ENCODE data around the gene GPC4.

- TF ChIP-seq RNF219 (CRISPR knock-in tag; IDR thresholded peaks at IDR 0.05) (no peak), ZNF780A (CRISPR knock-in tag; IDR thresholded peaks at IDR 0.05) (no peak), RBM15 (IDR thresholded peaks at IDR 0.05; ENCODE audit: insufficient read depth, low read length) (no peak), TBP (optimal IDR thresholded peaks at IDR 0.05; ENCODE audit: low read depth, low read length) (no peak), ZNF592 (IDR thresholded peaks at IDR 0.05) (no peak), TCF7L2 (IDR thresholded peaks at IDR 0.05; ENCODE audit: low read depth, low read length) (no peak), POLR2A (conservative IDR thresholded peaks at IDR 0.05) (no peak), MXI1 (IDR thresholded peaks at IDR 0.05; ENCODE audit: low read depth, low read length) (no peak), JUND (IDR thresholded peaks at IDR 0.05; ENCODE audit: borderline replicate concordance, low read depth, low read length) (no peak), JUND (tag; IDR thresholded peaks at IDR 0.05; ENCODE audit: borderline replicate concordance, low read depth, low read length) (no peak), JUN (IDR thresholded peaks at IDR 0.05; ENCODE audit: borderline replicate concordance, low read depth, low read length) (no peak), JUN (CRISPR knock-in tag; IDR thresholded peaks at IDR 0.05; ENCODE audit: borderline replicate concordance) (no peak), TSC22D4 (tag; IDR thresholded peaks at IDR 0.05) (no peak), GABPB2 (CRISPR knock-in tag; conservative IDR thresholded peaks at IDR 0.05) (no peak), MYC (IDR thresholded peaks at IDR 0.05; ENCODE audit: low read depth, low read length) (no peak), MYC (CRISPR knock-in tag; IDR thresholded peaks at IDR 0.05; ENCODE audit: borderline replicate concordance, low read depth) (no peak)
These were observed 15.9 kb downstream of the GPC4 start for GRCh38 chrX:133399411-133399810.

Data from K562 (cell line).